ENCODE measurements around the gene ATCAY.

ATCAY gene

DNA sequence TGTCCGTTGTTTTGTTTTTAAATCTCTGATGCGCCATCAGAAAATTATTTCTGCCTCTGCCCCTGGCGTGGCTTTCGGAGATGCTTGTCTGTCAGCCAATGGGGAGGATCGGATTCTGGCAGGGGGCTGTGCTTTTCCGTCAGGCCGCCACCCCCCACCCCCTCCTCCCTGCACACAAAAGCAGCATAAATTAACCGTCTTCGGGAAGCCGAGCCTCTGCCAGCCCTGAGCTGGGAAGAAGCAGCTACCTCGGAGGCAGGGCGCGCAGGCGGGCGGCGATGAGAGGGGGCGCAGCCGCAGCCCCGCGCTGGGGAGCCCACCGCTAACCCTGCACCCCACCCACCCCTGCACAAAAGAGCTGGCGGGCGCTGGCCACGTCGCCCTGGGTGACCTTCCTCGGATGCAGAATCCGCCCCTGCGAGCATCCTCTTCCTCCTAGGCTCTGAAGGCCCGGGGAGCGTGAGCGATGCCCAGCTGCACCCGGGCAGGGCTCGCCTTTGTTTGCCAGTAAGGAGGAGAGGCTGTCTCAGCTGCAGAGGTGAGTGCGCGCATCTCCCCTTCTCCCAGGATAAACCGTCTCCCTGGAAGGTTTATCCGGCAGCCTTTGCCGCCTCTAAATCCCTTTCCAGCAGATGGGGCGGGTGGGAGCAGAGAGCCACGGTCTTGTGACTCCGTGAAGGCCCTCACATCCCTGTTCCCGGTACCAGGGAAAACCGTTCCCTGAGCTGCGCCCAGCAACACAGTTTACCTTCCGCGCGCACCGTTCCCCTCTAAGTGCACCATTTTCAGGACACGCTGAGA is at the start of gene ATCAY:
Gene ATCAY, plus strand, starts transcription at position 215 of the 801 bp plus-strand sequence. CDS start 5,083 bp downstream, outside the sequence.
- DNase-seq, result peak; percentile 21 to 42

DNA sequence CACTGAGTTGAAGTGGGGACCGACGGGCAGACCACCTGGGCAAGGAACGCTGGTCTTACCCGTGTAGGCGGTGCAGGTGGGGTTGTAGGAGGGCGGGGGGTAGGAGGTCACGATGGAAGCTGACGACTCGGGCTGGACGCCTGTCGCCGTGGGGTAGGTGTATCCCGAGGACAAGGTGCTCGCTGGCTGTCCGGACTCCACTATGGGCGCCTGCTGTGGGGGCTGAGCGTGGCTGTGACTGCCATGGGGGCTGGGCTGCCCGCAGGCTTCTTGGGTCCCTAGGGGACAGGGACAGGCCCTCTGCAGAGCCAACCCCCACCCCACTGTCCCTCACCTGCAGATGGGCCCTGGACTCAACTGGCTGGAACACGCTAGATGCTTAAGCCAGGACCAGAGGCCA is 48.9 kb upstream of the ATCAY start:
- DNase-seq, result no peak

DNA sequence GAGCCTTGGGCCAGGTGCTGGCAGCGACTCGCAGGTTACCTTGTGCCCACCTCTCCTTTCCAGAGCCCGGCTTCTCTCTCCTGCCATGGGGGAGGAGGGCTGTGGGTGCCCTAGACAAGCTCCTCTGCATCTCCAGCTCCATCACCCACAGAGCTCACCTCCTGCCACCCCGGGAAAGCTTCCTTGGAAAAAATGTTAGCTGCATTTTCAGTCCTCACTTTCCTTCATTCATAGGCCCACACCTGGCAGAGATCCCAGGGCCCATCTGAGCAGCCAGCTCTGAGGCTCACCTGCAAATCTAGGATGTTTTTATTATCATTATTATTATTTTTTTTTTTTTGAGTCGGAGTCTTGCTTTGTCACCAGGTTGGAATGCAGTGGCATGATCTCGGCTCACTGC is 48.5 kb upstream of the ATCAY start:
- DNase-seq, result no peak

DNA sequence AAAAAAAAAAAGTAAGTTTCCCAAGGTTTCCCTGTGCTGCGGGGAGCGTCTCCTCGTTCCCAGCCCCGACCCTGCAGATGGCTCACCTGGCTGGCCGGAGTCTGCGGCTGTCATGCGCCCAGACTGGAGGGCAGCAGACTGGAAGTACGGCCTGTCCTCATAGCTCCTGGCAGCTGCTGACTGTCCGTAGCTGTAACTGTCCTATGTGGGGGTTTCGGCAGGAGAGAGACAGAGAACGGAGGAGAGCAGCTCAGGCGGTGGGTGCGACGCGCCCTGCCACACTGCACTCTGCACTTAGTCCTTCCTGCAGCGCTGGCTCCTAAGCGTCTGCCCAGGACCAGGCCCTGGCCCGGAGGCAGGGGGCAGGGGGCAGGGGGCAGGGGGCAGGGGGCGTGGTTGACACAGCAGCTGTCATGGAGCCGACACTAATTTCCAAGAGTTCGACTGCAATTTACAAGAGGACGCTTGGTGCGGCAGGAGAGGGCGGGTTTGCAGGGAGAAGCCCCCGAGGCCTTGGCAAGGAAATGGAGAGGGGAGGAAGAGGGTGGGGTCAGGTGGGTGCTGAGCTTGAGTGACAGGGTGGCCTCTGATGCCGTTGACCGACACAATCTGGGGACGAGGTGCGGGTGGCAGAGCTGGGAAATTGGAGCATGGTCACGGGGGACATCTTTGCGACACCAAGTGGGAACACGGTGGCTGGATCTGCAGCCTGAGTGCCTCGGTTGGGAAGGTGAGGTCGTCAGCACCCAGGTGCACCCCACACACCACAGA is 46.7 kb upstream of the ATCAY start:
- DNase-seq, result no peak

DNA sequence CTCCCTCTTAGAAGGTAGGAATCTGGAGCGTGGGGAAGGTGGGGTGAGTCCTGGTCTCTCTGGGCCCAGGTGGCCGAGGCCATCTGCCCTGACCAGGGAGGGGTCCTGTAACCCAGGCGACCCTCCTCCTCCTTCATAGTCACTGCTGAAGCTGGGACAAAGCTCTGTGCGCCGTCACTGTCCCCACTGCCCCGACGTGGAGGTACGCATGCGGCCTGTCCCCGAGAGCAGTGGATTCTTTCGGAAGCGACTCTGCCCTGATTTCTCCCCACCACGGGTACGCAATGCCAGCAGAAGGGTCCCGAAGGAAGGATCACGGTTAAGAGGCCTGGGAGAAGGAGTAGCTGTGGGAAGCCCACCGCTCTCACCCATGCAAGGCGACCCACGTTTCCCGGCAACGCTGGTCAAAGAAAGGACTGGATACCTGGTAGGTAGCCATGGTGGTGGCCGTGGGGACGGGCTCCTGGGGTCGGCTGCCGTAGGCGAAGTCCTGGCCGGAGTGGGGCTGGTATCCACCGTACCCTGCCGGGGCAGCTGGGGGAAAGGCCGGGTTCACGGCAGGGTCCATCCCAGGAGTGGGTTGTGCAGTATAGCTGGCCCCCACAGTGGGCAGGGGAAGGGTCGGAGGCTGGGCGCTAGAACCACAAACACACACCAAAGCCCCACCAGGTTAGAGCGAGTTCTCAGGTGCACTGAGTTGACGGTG is 46.0 kb upstream of the ATCAY start:
- no peak for DNase-seq

GRCh38 chr19:3835055-3835435 is 45.4 kb upstream of the ATCAY start:
- no peak for DNase-seq

GRCh38 chr19:3836887-3837286 is 43.6 kb upstream of the ATCAY start:
- DNase-seq, result no peak

DNA sequence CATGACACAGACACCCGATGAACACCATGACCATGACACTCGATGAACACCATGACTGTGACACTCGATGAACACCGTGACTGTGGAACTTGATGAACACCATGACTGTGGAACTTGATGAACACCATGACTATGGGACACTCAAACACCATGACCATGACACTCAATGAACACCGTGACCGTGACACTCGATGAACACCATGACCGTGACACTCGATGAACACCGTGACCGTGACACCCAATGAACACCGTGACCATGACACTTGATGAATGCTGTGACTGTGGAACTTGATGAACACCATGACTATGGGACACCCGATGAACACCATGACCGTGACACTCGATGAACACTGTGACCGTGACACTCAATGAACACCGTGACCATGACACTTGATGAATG is 43.2 kb upstream of the ATCAY start:
- DNase-seq, result no peak

DNA sequence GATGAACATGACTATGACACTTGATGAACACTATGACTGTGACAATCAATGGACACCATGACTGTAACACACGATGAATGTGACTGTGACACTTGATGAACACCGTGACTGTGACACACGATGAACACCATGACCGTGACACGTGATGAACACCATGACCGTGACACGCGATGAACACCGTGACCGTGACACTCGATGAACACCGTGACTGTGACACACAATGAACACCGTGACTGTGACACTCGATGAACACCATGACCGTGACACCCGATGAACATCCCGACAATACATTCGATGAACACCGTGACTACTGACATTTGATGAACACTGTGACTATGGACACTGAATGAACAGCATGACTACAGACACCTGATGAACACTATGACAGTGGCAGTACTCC is 42.6 kb upstream of the ATCAY start:
- DNase-seq, result no peak

- no peak for DNase-seq
Observed at GRCh38 chr19:3838661-3839060, 41.8 kb upstream of the ATCAY start.

- DNase-seq, result no peak
Observed at GRCh38 chr19:3839941-3840340, 40.5 kb upstream of the ATCAY start.

DNA sequence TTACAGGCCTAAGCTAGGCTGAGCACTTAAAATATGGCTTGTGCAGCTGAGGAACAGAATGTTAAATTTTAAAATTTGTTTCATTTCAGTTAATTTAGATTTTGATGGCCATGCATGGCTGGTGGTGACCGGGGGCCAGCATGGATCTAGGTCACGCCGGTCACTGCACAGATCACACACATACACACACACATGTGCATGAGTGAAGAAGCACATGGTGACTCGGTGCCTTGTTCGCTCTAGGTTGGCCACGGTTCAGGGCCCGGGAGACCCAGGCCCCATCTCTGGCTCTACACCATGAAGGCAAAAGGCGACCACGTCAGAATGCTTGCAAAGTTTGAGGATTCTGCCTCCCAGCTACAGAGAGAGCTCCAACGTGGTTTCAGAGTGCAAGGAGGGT is 39.7 kb upstream of the ATCAY start:
- DNase-seq, result no peak

DNA sequence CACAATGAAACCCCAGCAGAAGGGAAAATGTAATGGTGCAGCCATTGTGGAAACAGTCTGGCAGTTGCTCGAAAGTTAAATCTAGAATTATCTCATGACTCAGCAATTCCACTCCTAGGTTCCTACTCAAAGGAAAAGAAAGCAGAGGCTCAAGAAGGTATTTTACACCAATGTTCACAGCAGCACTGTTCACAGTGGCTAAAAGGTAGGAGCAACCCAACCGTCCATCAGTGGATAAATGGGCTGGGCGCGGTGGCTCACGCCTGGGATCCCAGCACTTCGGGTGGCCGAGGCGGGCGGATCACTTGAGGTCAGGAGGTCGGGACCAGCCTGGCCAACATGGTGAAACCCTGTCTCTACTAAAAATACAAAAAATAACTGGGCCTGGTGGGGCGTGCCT is 37.5 kb upstream of the ATCAY start:
- DNase-seq, result no peak

- no peak for DNase-seq
Observed at GRCh38 chr19:3844596-3844995, 35.9 kb upstream of the ATCAY start.

GRCh38 chr19:3849092-3849491 is 31.4 kb upstream of the ATCAY start:
- DNase-seq, result no peak

DNA sequence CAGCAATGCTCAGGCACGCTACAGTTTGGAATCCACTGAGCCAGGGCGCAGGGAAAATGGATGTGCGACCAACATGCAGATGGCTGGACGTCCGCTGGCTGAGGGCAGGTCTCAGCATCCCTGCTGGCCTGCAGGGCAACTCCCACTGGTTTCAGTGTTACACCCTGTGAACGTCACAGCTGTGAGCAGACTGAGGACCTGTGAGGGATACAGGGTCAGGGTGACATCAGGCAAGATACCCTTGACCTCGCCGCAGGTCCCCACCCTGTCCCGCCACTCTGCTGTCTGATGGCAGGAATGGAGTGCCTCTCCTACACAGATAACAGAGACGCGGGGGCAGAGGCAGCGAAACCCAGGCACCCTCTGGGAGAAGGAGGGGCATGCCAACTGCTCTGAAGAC is 30.7 kb upstream of the ATCAY start:
- no peak for DNase-seq

GRCh38 chr19:3850320-3850972 is 30.0 kb upstream of the ATCAY start:
- no peak for DNase-seq

GRCh38 chr19:3851254-3852176 is 29.0 kb upstream of the ATCAY start:
- no peak for DNase-seq

GRCh38 chr19:3852177-3852511 is 28.3 kb upstream of the ATCAY start:
- DNase-seq, result no peak

DNA sequence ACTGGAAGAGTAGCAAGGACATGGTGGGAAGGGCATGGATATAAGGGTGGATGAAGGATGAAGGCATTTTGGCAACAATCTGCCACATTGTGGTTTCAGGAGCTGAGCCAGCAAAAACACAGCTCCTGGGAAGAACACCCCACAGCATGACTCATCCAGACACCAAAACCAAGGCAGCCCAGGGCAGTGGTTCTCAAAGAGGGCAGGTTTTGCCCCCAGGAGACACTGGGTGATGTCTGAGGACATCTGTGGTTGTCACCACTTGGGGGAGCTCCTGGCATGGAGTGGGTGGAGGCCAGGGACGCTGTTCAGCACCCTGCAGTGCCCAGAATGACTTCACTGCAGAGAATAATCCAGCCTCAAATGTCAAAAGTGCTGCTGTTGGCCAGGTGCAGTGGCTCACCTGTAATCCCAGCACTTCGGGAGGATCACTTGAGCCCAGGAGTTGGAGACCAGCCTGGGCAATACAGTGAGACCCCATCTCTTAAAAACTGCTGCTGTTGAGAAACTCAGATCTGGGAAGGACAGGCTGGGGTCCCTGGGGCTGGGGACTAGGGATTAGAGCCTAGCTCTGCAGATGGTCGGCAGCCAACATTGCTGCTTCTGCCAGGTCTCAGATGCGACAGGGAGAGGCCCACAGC is 27.8 kb upstream of the ATCAY start:
- no peak for DNase-seq

DNA sequence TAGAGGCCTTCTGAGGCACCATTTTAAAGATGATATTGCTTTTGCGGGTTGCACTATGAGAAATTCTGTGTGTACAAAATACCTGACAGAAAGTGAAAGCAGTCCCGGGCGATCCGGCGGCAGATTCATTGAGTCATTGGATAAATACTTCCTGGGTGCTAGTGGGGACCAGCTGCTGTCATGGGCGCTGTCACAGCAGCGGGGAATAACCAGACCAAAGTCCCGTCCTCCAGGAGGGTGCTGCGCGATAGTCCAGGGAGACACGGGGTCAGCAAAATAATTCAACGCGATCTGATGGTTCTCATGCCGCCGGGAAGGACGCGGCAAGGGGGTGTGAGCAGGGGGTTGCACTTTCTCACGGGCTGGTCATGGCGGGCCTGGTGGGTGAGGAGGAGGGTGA is 25.2 kb upstream of the ATCAY start:
- no peak for DNase-seq

Measured in hippocampal formation (tissue), 2 donors.